ENCODE data around the gene TMX4.

DNA sequence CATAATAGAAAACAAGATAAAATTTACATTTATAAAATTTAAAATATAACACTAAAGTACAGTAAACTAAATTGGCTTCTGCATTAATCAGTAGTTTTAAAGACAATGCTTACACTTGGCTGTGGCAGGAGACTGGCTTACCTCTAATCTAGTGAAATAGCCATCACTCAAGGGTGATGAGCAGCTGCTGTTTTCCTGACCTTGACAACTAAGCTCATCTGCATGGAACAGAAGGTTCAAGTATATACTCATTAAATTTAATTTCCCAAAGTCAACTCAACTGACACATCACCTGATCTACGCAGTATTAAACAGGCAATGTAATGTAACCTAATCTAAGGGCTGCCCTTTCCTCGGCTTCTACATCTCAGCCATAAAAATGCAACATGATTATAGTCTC lies 14.5 kb downstream of the TMX4 start:
- TF ChIP-seq CTCF (IDR thresholded peaks at IDR 0.05) (no peak), EP300 (IDR thresholded peaks at IDR 0.05) (no peak), POLR2A (IDR thresholded peaks at IDR 0.05) (no peak)

All from tibial nerve (tissue), 4 donors.